AG10803 (cell line): ENCODE data around the gene STX1B.

ENCODE experiments used
- DNase-seq: peaks from one replicate; pipeline ENCODE4 v3.0.0; 2010; ENCODE audit warnings: low read depth
- H3K4me3 ChIP-seq: 2 replicates; pipeline ENCODE4 v1.5.1; 2011; ENCODE audit warnings: mild to moderate bottlenecking, low read length, control low read depth
- CTCF ChIP-seq: conservative IDR thresholded peaks from 2 replicates; pipeline ENCODE4 v1.5.1; 2011; ENCODE audit warnings: mild to moderate bottlenecking, low read length, control low read depth, inconsistent platforms

STX1B gene

GRCh38 chr16:31001507-31002249, 8.8 kb downstream of the STX1B start:
- TF ChIP-seq CTCF: no peak
- H3K4me3 ChIP-seq: no peak overlapping the region
- no peak for DNase-seq

DNA sequence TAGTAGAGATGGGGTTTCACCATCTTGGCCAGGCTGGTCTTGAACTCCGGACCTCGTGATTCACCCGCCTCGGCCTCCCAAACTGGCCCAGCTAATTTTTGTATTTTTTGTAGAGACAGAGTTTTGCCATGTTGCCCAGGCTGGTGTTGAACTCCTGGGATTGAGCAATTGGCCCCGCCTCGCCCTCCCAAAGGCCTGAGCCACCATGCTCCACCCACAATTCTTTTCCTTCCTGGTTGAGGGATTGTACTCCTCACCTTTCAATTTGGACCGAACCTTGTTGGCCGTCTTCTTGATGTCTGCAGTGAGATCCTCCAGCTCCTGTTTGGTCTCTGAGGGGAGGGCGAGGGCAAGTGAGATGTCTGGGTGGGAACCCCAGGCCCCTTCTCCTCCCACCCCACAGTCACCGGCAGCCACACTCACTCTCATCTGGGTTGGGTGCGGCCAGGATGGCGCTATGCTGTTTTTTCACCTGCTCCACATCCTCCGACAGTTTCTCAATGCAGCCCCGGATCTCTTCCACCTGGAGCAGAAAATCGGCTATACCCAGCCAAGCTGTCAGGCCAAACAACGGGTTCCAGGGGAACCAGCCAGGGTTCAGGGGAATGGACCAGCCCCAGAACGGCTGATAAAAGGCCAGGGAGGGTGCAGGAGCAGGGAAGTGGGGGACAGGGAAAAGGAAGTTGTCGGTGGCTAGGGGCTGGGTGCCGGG, 9.6 kb downstream of the STX1B start:
- H3K4me3 ChIP-seq: no peak overlapping the region
- DNase-seq: no peak
- TF ChIP-seq CTCF: no peak

DNA sequence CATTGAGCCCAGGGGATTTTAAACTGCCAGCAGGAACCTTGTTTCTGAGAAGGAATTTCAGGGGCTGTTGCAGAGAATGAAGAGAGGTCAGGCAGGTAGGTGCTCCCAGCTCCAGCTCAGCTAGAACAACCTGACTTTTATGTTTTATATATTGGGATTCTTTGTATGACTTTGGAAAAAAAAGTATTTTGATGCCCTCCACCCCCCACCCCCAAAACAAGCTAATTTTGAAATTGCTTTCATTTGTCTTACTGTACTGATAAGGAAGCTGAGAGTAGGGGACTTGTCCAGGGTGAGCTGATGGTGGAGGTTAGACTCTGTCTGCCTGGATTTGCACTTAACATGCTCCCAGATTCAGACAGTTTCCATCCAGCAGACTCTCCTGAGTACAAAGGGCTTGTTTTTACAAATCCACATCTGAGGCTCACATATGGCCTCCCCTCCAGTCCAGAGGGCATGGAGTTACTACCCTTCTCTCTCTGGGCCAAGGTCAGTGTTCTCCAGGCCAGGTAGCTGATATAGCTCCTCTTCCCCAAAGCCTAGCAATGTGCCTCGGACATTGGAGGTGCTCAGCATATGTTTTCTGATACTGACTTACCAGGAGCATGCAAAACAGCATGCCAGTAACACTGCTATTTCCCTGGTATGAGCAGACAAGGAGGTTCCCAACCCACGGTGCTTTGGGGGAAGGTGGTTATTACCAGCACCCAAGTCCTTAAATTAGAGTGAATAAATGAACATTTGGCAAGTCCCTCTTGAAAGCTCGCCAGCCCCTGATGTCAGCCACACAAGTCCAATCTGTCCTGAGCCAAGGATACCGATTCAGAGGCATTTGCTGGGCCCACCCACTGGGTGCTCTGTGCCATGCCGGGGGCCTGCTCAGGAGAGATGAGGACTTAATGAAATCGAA, 11.3 kb downstream of the STX1B start:
- no peak for TF ChIP-seq CTCF
- peak; percentile 60 for DNase-seq
- no peak overlapping the region for H3K4me3 ChIP-seq

DNA sequence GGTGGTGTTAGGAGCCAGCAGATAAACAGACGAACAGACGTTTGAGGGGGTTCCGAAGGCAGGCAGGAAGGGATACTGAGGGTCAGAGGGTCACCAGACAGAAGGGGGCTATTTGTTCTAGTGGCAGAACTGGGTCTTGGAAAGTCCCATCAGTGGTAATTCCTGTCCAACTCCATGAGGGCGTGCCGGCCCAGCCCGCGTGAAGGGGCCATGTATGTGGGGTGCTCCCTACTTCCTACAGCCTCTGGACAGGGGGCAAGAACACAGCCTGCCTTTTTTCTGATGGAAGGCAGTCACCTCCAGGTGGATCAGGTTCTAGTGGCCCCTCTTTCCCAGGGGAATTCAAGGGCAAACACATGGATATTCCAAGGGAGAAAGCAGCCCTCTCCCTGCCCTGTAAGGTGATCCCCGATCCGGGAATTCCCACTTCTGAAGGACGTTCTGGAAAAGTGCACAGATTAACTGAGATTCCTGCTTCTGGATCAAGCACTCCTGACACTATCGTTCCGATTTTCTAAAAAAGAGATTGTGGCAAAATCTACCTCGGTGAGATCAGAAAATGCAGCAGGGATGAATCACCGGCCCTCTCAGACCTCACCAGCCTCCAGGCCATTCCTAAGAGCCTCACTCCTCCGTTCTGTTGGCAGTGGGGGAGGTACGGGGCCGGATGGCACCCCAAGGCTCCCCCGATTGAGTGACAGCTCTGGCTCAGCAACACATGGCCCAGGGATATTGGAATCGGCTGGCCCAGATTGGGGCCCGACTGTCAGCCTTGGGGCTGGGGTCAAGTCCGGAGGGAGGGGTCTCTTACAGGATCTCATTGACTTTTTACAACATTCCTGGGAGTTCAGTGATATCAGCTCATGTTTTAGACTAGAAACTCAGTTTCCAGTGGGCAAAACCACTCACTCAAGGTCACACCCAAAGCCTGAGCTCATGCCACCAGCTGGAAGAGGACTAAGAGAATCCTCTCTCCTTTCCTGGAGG, 12.4 kb downstream of the STX1B start:
- TF ChIP-seq CTCF: no peak
- H3K4me3 ChIP-seq: peak overlapping the region; percentile 64
- DNase-seq: peak; percentile 82

GRCh38 chr16:30996985-30997724, 13.3 kb downstream of the STX1B start:
- TF ChIP-seq CTCF: no peak
- DNase-seq: peak; percentile 78
- peak overlapping the region; percentile 76 for H3K4me3 ChIP-seq
